ENCODE measurements around the gene CDH13.

DNA sequence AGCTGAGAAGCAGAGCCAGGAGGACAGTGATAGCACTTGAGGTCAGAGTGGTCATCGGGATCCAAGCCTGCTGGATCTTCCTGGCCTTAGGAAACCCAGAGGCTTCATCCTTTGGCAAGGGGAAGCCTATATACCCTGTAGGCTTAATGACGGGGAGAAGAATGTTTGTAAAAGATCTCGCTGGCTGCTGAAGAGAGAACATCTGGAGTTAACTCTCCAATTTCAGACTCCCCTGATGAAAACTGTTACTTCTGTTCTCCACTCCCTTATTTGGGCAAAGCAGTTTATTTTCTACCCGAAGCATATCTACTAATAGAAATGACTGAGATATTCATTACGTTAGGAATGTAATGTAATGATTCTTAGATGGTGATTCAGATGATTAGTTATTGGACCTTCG, 487.0 kb downstream of the CDH13 start:
- TF ChIP-seq, protein P1, sequence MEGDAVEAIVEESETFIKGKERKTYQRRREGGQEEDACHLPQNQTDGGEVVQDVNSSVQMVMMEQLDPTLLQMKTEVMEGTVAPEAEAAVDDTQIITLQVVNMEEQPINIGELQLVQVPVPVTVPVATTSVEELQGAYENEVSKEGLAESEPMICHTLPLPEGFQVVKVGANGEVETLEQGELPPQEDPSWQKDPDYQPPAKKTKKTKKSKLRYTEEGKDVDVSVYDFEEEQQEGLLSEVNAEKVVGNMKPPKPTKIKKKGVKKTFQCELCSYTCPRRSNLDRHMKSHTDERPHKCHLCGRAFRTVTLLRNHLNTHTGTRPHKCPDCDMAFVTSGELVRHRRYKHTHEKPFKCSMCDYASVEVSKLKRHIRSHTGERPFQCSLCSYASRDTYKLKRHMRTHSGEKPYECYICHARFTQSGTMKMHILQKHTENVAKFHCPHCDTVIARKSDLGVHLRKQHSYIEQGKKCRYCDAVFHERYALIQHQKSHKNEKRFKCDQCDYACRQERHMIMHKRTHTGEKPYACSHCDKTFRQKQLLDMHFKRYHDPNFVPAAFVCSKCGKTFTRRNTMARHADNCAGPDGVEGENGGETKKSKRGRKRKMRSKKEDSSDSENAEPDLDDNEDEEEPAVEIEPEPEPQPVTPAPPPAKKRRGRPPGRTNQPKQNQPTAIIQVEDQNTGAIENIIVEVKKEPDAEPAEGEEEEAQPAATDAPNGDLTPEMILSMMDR (conservative IDR thresholded peaks at IDR 0.05; ENCODE audit: low read length): no peak
- no peak for TF ChIP-seq EZH2phosphoT487 (IDR thresholded peaks at IDR 0.05; ENCODE audit: borderline replicate concordance, low read depth, low read length)

All from OCI-LY7 (cell line).